ENCODE results near the gene POU4F1.
"Not testable (repeated sequence)": the region's sequence is repeated elsewhere in the genome, so short reads cannot be mapped to it uniquely, and the experiment has no call there.

Gene POU4F1

DNA sequence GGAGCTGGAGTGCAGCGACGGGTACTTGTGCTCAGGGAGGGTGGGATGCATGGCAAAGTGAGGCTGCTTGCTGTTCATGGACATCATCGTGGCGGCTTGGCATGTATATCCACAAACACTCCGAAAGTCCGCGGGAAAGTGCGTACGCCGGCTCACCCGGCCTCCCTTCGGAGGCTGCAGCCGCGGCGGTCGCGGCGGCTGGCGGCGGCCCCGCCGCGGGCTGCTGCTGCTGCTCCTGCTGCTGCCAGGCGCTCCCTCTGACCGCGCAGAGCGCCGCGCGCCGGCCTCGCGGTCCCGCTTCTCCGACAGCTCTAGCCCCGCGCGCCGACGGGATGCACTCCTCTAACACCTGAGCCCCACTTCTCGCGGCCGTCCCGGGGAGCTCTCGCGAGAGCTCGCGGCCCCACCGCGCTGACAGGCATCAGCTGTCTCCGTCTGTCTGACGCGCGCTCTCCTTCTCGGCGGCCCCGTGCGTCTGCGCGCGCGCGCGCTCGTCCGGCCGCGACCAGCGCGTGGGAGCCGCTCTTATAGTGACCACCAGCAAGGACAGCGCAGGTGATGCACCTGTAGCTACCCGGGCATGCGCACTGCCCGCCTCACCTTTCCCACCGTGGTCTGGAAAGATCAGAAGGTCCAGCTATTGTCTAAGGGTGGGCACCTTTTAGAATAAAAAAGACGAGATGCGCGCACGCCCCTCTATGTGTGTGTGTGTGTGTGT, at the start of gene POU4F1:
TSS of gene POU4F1 (minus strand) at position 313 of the 718 bp plus-strand sequence. CDS start at position 87, 226 bp downstream.
- no peak for DNase-seq (ENCODE audit: low read depth)

GRCh38 chr13:78652651-78653050, 49.3 kb upstream of the POU4F1 start:
- no peak for DNase-seq (ENCODE audit: low read depth)

GRCh38 chr13:78650717-78651083, 47.3 kb upstream of the POU4F1 start:
- DNase-seq (ENCODE audit: low read depth): no peak

DNA sequence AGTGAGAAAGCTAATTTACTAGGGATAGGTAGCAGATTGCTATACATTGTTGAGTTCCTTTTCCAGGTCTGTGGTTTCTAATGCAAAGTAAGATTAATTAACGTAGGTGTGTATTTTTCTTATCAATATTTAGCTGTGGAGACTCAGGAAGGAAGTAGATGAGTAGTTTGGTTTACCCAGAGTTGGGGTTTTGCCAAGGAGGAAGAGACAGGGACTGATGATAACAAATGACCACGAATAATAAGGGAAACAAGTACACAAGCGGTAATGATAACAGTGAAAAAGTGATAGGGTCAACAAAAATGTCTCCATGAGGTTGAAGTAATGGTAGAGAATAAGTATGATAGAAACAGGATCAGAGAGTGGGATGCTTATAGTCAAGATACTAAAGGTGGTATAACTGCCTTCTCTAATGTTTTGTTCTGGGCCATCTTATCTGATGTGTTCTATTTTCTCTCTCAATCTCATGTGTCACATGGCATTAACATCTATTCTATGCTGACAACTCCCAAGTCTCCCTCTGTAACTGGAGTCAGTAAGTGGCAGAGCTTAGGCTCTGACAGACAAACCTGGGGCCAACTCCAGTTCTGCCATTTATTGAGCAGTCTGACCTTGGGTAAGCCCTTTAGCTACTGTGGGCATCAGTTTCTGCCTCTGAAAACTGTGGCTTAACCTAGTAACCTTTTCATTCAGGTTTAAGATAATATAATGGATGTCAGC, 46.8 kb upstream of the POU4F1 start:
- no peak for DNase-seq (ENCODE audit: low read depth)

DNA sequence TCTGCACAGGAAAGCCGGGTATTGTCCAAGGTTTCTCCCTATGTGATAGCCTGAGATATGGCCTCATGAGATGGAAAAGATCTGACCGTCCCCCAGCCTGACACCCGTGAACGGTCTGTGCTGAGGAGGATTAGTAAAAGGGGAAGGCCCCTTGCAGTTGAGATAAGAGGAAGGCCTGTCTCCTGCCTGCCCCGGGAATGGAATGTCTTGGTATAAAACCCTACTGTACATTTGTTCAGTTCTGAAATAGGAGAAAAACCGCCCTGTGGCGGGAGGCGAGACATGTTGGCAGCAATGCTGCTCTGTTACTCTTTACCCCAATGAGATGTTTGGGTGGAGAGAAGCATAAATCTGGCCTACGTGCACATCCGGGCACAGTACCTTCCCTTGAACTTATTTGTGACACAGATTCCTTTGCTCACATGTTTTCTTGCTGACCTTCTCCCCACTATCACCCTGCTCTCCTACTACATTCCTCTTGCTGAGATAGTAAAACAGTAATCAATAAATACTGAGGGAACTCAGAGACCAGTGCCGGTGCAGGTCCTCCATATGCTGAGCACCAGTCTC, 43.8 kb upstream of the POU4F1 start:
- DNase-seq (ENCODE audit: low read depth): not testable (repeated sequence)

GRCh38 chr13:78638216-78638615, 34.9 kb upstream of the POU4F1 start:
- no peak for DNase-seq (ENCODE audit: low read depth)

DNA sequence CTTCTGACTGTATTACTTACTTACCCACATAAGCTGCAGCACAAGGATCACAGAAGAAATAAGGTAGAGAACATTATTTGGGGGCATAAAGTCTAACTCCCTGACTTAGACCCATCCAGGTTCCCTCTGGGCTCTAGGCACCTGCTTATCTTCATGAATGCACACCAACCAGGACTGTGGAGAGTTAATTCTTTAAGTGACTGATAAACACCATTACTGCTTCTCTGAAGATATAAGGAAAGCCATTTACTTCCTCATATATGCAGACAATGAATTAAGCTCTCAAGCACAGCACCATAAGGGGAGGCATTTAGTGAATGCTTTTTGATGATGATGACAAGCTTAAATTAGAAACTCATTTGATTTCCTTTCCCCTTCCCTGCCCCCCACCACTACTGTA, 33.1 kb upstream of the POU4F1 start:
- no peak for DNase-seq (ENCODE audit: low read depth)

- DNase-seq (ENCODE audit: low read depth): no peak
Observed at GRCh38 chr13:78632996-78633395, 29.6 kb upstream of the POU4F1 start.

DNA sequence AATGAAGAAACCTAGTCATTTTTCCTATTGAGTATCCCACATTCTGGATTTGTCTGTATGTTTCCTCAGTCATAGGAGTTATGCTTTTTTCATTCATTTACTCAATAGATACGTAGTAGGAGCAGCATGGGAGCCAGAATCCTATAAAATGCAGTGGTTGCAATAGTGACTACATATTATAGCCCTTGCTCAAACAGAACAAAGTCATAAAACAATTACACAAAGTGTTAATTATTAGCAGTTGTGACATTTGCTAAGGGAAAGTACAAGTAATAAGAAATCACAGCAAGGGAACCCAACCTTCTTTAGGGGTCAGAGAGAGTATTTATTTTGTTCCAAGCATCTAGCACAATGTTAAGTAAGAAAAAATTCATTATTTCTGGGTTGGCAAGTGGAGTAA, 27.7 kb upstream of the POU4F1 start:
- DNase-seq (ENCODE audit: low read depth): no peak

DNA sequence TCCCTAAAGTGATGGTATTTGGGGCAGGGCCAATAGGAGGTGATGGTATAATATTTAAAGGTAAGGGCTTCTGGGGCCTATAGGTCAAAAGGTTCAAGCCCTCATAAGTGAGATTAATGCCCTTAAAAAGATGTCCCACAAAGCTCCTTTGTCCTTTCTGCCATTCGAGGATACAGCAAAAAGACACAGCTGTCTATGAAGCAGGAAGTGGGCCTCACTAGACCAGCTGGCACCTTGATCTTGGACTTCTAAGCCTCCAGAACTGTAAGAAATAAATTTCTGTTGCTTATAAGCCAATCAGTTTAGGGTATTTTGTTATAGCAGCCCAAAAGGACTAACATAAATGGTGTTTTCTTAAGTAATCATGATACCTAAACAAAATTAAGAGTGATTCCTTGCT, 27.2 kb upstream of the POU4F1 start:
- DNase-seq (ENCODE audit: low read depth): no peak

DNA sequence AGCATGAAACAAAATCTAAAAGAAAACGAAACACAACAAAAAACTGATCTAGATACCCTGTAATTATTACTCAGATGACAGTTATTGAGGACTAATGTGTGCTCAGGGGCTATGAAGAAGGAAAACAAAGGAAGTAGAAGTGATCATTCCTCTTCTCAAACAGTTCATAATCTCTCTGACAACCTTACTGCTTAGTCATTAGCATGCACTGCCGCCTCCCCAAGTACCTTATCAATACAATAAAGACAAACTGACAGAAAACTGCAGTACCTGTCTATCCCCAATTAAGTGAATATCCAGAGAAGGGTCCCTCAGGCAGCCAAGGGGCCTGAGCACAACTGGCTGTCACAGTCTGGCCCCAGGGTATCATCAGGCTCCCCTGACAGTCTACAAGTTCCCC, 22.0 kb upstream of the POU4F1 start:
- no peak for DNase-seq (ENCODE audit: low read depth)

GRCh38 chr13:78623132-78623531, 19.8 kb upstream of the POU4F1 start:
- no peak for DNase-seq (ENCODE audit: low read depth)

DNA sequence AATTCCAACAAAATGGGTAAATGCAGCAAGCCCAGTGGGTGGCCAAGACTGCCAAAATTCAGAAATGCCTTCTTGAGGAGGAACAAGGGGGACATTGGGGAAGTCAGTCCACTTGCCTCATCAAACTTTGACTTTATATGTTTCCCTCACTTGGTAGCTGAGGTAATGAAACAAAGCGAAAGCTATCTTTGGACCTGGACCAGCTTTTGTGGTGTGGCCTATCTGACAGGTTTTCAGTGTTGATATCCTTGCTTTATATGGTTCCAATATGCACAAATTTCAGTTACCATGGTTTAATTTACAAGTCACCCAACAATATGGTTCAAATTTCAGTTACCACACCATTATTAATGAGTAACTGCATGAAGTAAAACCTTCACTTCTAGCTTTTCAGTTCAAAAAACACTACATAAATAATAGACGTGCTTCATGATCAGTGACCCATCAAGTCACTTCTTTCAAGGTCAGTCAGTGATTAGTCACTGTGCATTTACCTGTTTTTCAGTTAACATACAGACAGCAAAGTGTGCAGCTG, 17.7 kb upstream of the POU4F1 start:
- DNase-seq (ENCODE audit: low read depth): no peak

- DNase-seq (ENCODE audit: low read depth): no peak
Observed at GRCh38 chr13:78618411-78618810, 15.1 kb upstream of the POU4F1 start.

GRCh38 chr13:78611040-78611439, 7.7 kb upstream of the POU4F1 start:
- no peak for DNase-seq (ENCODE audit: low read depth)

DNA sequence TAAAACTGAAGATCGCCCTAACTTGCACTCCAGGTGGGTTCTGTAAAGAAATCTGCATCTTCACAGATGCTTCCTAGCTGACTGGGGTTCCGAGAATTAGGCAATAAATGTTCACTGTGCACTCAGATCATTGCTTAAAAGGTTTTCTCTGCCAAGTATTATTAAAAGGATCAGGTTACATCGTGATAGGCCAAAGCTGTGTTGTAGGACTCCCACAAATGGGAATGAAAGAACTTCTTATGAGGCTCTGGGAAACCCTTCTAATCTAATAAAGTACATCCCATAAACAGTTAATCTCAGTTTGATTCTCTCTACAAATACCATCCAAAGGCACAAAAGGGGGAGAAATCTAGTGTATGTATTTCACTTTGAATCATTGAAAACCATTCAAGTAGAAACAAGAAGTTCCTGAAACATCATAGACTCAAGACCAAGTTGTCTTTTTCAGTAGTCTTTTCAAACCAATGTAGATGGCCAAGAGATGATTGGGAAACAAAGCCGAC, 7.1 kb upstream of the POU4F1 start:
- no peak for DNase-seq (ENCODE audit: low read depth)

DNA sequence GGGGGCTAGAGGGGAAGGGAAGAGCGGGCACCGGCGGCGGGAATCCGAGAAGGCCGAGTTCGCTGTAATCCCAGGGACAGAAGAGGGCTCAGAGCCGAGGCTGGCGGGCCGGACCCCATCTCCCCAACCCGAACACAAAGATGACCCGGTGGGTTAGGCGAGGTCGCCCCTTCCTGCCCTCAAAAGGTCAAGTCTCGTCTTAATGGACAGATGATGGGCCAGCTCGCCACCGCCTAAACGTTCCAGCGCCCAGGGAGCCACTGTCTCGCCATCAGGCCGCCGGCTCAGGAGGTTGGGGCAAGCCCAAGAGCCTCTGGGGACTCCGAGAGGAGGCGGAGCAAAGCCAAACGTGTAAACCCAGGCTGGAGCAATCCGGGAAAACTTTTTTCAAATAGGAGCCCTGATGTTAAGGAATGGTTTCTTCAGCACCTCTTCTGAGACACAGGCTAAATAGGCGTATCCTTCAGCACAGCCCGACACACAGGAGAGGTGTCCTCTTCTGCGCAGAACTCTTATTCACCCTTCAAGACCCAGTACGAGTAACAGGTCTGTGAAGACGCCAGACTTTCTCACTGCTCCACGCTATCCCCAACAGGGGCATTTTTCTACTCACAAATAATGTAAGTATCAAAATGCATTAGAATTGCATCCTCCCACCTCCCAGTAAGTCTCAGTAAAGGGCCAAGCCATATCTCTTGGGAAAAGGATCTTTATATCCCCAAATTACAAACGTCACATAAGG, 6.3 kb upstream of the POU4F1 start:
- no peak for DNase-seq (ENCODE audit: low read depth)

GRCh38 chr13:78608688-78609463, 5.5 kb upstream of the POU4F1 start:
- no peak for DNase-seq (ENCODE audit: low read depth)

DNA sequence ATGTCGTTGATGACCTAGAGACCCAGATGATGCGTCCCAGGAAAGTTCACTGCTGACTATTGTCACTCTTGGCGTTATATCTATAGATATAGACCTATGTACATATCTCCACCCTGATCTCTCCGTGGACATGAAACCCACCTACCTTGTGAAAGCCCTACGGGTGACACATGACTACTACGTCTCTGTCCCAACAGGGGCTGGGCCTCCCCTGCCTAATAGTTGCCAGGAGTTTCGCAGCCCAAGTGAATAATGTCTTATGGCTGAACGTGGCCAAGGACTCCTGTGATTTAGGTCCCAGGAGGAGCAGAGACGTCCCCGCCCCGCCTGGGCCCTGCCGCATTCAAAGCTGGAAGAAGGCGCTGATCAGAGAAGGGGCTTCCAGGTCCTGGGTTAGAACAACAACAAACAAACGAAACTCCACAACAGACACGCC, 4.9 kb upstream of the POU4F1 start:
- no peak for DNase-seq (ENCODE audit: low read depth)

DNA sequence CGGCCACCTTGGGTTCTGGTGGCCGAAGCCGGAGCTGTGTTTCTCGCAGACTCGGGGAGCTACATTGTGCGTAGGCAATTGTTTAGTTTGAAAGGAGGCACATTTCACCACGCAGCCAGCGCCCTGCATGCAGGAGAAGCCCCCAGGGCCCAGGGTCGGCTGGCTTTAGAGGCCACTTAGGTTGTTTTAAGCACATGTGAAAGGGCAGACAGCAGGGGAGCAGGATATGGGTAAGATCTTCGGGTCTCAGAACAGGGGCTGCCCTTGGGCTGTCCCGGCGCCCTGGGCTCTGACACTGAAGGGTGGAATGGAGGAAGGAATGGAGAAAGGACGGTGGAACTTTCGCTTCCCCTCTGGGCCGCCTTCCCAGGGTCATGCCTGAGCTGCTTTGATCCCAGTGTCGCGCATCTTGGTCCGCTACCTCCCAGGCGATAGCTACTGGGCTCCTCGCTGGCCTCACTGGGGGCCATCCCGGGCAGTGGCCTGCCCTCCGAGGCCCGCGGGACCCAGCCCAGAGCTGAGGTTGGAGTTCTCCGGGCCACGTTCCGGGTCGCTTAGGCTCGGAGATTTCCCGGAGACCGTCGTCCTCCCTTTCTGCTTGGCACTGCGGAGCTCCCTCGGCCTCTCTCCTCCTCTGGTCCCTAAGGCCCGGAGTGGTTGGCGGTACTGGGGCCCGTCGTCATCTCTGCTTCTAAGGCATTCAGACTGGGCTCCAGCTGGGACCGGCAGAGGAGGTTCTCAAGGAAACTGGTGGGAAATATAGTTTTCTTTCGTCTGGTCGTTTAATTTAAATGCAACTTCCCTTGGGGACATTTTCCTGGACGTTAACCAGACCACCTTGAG, 4.3 kb upstream of the POU4F1 start:
- DNase-seq (ENCODE audit: low read depth): no peak
